Limb (tissue), 2 donors: ENCODE measurements around the gene NEDD4.
A peak's percentile ranks its signal among the peaks of the same experiment; 100 is the strongest.
"Not testable (repeated sequence)": the region's sequence is repeated elsewhere in the genome, so short reads cannot be mapped to it uniquely, and the experiment has no call there.

Experiments
- DNase-seq, 2 donors: peaks; one replicate each; pipeline ENCODE4 v3.0.0-alpha.2; 2016; ENCODE audit errors: extremely low spot score in 2 of 2

NEDD4 gene

DNA sequence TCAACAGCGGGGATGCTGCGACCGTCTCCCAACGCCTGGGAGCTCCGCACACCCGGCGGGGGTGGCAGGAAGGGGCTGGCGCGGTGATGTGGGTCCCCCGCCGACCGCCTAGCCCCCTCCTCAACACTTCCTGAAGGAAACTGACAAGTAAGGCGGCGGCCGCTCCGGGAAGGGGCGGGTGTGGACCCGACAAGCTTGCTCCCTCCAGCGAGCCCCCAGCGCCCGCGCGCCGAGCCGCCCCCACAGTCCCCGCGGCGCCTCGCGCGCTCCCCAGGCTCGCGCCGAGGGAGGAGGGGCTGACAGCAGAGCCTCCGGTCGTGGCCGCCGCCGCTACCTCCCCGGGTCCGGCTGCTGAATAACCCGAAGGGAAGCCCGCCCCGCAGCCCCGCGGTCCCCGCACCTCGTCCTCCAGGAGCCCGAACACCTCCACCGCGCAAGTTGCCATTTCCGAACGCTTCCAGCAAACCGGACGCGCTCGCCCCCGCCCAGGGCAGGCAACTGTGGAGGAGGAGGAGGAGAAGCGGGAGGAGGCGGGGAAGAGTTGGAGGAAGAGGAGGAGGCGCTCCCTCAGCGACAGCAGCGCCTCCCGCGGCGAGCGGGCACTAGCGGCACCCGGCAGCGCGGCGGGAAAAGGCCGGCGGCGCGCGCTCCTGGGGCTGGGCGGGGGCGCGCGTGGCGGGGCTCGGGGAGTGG is at the start of gene NEDD4:
TSS of gene NEDD4 (minus strand) at position 502 of the 693 bp plus-strand sequence. CDS start at position 445, 57 bp downstream.
- peak; percentile 91 to 92 for DNase-seq

GRCh38 chr15:56042498-56042897 is 49.1 kb upstream of the NEDD4 start:
- no peak for DNase-seq

DNA sequence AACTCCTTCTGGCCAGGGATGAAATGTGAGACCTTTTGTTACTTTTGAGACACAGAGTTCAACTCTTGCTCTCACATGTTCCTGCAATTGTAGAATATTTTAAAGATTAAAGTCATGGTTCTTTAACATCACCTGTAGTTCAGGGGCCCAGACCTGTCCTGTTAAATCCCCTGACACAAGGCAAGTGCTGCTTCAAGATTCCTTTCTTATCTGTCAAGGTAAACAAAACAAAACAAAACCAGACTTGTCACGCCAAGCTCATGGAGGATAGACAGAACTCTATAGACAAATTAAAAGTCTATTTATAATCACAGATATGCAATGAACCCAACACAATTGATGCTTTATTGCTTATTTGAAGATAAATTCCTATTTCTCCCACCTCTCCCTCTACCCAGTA is 48.6 kb upstream of the NEDD4 start:
- no peak for DNase-seq

GRCh38 chr15:56040081-56041035 is 46.9 kb upstream of the NEDD4 start:
- peak; percentile 48 to 62 for DNase-seq

DNA sequence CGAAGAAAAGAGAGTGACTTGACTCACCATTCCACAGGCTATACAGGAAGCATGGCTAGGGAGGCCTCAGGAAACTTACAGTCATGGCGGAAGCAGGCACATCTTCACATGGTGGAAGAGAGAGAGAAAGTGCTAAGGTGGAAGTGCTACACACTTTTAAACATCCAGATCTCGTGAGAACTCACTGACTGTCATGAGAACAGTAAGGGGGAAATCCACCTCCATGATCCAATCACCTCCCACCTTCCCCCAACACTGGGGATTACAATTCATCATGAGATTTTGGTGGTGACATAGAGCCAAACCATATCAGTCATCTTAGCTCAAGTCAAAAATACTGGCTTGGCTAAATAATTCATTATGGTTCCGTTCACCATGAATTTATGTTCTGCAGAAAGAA is 45.3 kb upstream of the NEDD4 start:
- DNase-seq, result no peak

DNA sequence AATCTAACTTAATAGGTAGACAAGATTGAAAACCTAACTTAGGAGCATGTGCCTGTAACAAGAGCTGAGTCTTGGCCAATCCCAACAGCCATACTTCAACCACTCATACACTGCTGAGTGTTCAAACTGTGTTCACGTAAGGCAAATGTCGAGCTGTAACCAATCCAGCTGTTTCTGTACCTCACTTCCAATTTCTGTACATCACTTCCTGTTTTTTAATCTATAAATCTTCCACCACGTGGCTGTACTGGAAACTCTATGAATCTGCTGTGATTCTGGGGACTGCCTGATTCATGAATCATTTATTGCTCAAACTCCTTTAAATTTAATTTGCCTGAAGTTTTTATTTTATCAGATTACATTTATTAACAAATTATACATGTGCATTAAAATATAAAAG is 44.6 kb upstream of the NEDD4 start:
- no peak for DNase-seq

- no peak for DNase-seq
Measured at GRCh38 chr15:56036546-56037067, 43.2 kb upstream of the NEDD4 start.

DNA sequence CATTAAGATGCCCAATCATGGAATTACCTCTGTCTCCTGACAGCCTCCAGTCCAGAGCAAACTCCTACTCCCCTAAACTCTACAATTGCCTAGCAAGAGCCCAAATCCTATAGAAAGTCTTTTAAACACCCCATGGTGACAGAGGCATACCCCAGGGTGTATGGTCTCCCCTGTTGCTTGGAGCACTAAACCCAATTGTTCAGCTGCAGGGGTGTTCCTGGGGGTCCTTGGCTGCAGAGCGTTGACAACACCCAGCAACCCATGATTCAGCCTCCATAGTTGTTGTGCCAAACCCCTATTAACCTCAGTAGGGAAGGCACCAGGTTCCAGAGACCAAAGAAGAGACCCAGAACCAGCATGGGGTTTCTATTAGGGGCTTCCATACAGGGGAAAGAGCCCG is 41.8 kb upstream of the NEDD4 start:
- no peak for DNase-seq

- DNase-seq, result no peak
Measured at GRCh38 chr15:56034514-56034913, 41.1 kb upstream of the NEDD4 start.

- no peak for DNase-seq
Measured at GRCh38 chr15:56032373-56032772, 39.0 kb upstream of the NEDD4 start.

DNA sequence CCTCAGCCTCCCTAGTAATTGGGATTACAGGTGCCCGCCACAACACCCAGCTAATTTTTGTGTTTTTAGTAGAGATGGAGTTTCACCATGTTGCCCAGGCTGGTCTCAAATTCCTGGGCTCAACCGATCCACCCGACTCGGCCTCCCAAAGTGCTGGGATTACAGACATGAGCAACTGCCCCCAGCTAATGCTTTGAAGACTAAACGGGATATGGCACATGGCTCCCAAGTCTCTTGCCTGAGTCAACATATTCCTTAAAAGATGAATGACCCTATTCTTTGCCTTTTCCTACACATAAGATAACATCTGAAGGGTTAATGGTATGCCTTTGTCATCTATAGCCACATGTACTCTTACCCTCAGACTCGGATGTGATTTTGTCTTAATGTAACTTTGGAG is 38.4 kb upstream of the NEDD4 start:
- no peak for DNase-seq

GRCh38 chr15:56031402-56031801 is 38.0 kb upstream of the NEDD4 start:
- no peak for DNase-seq

DNA sequence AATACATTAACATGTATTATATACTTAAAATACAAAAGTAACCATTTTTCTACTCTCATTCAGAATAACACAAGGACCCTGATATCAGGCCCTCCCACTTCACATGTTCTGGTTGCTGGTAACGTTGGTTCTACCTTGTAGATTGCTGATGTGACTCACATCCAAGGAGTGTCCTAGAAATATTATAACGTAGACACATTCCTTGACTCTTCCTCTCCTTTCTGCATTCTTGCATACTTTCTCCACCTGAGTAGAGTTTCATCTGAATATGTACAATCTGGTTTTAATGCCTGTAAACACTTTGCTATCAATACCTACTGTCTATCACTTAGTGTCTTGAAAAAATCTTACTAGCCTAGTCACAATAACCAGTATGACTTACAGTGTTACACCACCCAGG is 35.0 kb upstream of the NEDD4 start:
- no peak for DNase-seq

DNA sequence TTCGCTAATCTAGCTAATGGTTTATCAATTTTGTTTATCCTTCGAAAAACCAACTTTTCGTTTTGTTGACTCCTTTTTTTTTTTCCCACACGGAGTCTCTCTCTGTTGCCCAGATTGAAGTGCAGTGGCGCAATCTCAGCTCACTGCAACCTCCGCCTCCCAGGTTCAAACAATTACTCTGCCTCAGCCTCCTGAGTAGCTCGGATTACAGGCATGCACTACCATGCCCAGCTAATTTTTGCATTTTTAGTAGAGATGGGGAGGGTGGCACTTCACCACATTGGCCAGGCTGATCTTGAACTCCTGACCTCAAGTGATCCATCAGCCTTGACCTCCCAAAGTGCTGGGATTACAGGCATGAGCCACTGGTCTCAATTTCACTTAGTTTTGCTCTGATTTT is 29.7 kb upstream of the NEDD4 start:
- DNase-seq, result not testable (repeated sequence)

GRCh38 chr15:56019819-56020486 is 26.5 kb upstream of the NEDD4 start:
- no peak for DNase-seq

DNA sequence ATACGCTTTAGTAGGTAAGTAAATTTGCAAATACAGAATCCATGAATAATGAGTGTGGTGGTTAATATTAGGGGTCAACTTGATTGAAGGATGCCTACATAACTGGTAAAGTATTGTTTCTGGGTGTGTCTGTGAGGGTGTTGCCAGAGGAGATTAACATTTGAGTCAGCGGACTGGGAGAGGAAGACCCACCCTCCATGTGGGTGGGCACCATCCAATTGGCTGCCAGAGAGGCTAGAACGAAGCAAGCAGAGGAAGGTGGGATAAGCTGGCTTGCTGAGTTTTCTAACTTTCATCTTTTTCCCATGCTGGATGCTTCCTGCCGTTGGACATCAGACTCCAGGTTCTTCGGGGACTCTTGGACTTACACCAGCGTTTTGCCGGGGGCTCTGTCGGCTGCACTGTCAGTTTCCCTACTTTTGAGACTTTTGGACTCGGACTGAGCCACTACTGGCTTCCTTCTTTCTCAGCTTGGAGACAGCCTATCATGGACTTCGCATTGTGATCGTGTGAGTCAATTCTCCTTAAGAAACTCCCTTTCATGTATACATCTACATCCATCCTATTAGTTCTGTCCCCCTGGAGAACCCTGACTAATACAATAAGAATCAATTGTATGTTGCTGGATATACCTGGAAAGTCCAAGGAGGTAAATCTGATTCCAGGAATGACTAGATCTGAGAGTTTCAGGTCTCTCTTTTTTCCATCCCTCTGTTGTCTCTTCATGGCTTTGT is 25.8 kb upstream of the NEDD4 start:
- DNase-seq, result no peak

- DNase-seq, result no peak
Measured at GRCh38 chr15:56017920-56018319, 24.5 kb upstream of the NEDD4 start.

- no peak for DNase-seq
Measured at GRCh38 chr15:56017511-56017910, 24.1 kb upstream of the NEDD4 start.

DNA sequence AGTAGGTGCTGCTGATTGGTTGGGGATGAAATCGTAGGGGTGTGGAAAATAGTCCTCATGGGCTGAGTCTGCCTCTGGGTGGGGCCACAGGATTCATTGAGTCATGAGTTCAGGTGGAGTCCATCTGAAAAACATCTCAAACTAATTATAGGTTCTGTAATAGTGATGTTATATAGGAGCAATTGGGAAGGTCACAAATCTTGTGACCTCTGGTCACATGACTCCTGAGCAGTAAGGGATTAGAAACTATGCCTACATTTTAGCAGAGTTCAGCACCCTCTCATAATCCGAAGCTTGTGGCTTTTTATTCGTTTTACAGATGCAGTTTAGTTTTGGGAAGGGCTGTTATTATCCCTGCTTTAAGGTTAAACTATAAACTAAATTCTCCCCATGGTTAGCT is 22.9 kb upstream of the NEDD4 start:
- no peak for DNase-seq

DNA sequence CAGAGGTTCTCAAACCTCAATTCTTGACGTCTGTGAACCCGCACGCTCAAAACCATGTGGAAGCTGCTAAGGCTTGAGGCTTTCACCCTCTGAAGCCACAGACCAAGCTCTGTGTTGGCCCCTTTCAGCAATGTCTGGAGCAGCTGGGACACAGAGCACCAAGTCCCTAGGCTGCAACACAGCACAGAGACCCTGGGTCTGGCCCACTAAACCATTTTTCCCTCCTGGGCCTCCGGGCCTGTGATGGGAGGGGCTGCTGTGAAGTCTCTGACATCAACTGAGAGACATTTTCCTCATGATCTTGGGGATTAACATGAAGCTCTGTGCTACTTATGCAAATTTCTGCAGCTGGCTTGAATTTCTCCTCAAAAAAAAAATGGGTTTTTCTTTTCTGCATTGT is 21.3 kb upstream of the NEDD4 start:
- DNase-seq, result no peak

DNA sequence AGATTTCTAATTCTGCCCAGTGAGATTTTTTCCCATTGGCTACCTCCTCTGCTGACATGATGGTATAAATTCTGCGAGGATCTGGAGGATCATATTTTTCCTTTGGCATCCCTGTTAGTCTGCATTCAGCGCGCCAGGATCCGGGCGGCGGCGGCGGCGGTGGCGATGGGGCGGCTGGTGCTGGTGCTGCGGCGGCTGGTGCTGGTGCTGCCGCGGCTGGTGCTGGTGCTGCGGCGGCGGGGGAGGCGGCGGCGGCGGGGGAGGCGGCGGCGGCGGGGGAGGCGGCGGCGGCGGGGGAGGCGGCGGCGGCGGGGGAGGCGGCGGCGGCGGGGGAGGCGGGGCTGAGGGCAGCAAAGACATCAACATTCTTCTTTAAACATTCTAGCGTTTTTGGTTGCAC is 13.6 kb upstream of the NEDD4 start:
- DNase-seq, result not testable (repeated sequence)
